ENCODE results near the gene MSRB1. TPM values are rescaled to one million over a fixed set of nuclear protein-coding genes. Genes with fewer than 3 reads are reported as not detected.

MSRB1 gene
- total and polyA plus RNA-seq, 12 donors: 24.6 to 82.2 (median 35.6) TPM

DNA sequence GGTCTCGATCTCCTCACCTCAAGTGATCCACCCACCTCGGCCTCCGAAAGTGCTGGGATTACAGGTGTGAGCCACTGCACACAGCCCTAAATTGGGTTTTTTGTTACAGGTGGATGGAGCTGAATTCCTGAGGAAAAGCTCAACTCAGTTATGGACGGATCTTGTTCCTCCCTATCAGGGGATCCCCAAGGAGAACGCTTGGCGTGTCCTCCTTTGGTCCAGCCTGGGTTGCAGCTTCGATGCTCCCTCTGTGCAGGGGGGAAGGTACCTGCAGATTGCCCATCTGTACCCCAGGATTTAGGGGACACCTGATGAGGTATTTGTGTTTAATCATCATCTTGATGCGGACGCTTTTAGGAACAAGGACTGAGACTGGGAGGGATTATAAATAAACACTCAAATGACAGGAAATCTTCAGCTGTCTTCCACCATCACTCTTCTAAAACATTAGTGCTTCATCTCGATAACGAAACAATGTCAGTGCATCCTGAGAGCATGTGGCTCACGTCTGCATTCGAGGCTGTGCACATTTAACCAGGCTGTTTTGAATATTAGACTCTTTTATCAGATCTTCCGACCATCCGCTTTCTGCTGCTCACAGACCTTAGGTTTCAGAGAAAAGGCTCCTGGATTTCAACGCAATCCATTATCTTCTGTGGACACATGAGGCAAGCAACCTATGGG lies 52.8 kb downstream of the MSRB1 start:
- no peak for ATAC-seq
- DNase-seq: no peak
- no peaks in the 10 kb centered on the region for H3K4me1 ChIP-seq
- intact Hi-C loops (cut with DNase I): no loop called here
- H3K9me3 ChIP-seq: no peaks in the 10 kb centered on the region
- peaks cover 0 to 63% (median 18%) of the 10 kb centered on the region in 7 donors for H3K27me3 ChIP-seq
- no peaks in the 10 kb centered on the region for H3K36me3 ChIP-seq
- H3K27ac ChIP-seq: no peak overlapping the region
- TF ChIP-seq, protein P1, sequence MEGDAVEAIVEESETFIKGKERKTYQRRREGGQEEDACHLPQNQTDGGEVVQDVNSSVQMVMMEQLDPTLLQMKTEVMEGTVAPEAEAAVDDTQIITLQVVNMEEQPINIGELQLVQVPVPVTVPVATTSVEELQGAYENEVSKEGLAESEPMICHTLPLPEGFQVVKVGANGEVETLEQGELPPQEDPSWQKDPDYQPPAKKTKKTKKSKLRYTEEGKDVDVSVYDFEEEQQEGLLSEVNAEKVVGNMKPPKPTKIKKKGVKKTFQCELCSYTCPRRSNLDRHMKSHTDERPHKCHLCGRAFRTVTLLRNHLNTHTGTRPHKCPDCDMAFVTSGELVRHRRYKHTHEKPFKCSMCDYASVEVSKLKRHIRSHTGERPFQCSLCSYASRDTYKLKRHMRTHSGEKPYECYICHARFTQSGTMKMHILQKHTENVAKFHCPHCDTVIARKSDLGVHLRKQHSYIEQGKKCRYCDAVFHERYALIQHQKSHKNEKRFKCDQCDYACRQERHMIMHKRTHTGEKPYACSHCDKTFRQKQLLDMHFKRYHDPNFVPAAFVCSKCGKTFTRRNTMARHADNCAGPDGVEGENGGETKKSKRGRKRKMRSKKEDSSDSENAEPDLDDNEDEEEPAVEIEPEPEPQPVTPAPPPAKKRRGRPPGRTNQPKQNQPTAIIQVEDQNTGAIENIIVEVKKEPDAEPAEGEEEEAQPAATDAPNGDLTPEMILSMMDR (IDR thresholded peaks at IDR 0.05): no peak
- no peak overlapping the region for H3K4me3 ChIP-seq
- 59 to 65% methylated on average over 16 of the region's 16 CpGs for WGBS, 2 donors

Other genes starting within 250 kb of the MSRB1 start
- 10 to 100 TPM; 61.3 to 96.0 (median 71.7) TPM for gene MAPK8IP3, start 237.0 kb downstream of the MSRB1 start, total RNA-seq
- gene MAPK8IP3, start 237.0 kb downstream of the MSRB1 start, polyA plus RNA-seq: 100 to 1,000 TPM in 1 of 2 donors, 10 to 100 TPM in 1; 31.2 to 126 TPM
- 10 to 100 TPM; 21.8 to 41.1 (median 30.3) TPM for gene NME3, start 171.7 kb downstream of the MSRB1 start, total RNA-seq
- 100 to 1,000 TPM in 1 of 2 donors, 10 to 100 TPM in 1; 47.7 to 176 TPM for gene NME3, start 171.7 kb downstream of the MSRB1 start, polyA plus RNA-seq
- gene EME2, start 170.4 kb downstream of the MSRB1 start, total RNA-seq: 10 to 100 TPM in 1 of 10 donors, 1 to 10 TPM in 9; 4.9 to 13.8 (median 7.3) TPM
- 10 to 100 TPM in 1 of 2 donors, 1 to 10 TPM in 1; 3.0 to 17.9 TPM for gene EME2, start 170.4 kb downstream of the MSRB1 start, polyA plus RNA-seq
- 10 to 100 TPM; 57.8 to 94.9 (median 76.2) TPM for gene MRPS34, start 170.1 kb downstream of the MSRB1 start, total RNA-seq
- 100 to 1,000 TPM in 1 of 2 donors, 10 to 100 TPM in 1; 84.7 to 141 TPM for gene MRPS34, start 170.1 kb downstream of the MSRB1 start, polyA plus RNA-seq
- gene SPSB3, start 160.6 kb downstream of the MSRB1 start, total RNA-seq: 10 to 100 TPM; 25.1 to 52.4 (median 27.1) TPM
- 10 to 100 TPM; 52.0 to 97.7 TPM for gene SPSB3, start 160.6 kb downstream of the MSRB1 start, polyA plus RNA-seq
- 10 to 100 TPM; 24.1 to 35.3 (median 28.7) TPM for gene NUBP2, start 160.2 kb downstream of the MSRB1 start, total RNA-seq
- gene NUBP2, start 160.2 kb downstream of the MSRB1 start, polyA plus RNA-seq: 10 to 100 TPM; 40.5 to 74.1 TPM
- under 1 TPM in 4 of 10 donors, not detected in 6; 0.11 to 0.37 (median 0.13) TPM for gene IGFALS, start 149.5 kb downstream of the MSRB1 start, total RNA-seq
- under 1 TPM; 0.04 to 0.59 TPM for gene IGFALS, start 149.5 kb downstream of the MSRB1 start, polyA plus RNA-seq
- gene HAGH, start 116.4 kb downstream of the MSRB1 start, total RNA-seq: 100 to 1,000 TPM; 115 to 179 (median 161) TPM
- gene HAGH, start 116.4 kb downstream of the MSRB1 start, polyA plus RNA-seq: 100 to 1,000 TPM; 146 to 172 TPM
- gene FAHD1, start 116.0 kb downstream of the MSRB1 start, total RNA-seq: 10 to 100 TPM; 16.2 to 47.6 (median 28.6) TPM
- 10 to 100 TPM; 31.8 to 32.3 TPM for gene FAHD1, start 116.0 kb downstream of the MSRB1 start, polyA plus RNA-seq
- gene MEIOB, start 71.0 kb downstream of the MSRB1 start, total RNA-seq: not detected
- not detected for gene MEIOB, start 71.0 kb downstream of the MSRB1 start, polyA plus RNA-seq
- not detected for gene HS3ST6, start 24.8 kb downstream of the MSRB1 start, total RNA-seq
- under 1 TPM in 1 of 2 donors, not detected in 1; 0.03 TPM for gene HS3ST6, start 24.8 kb downstream of the MSRB1 start, polyA plus RNA-seq
- 100 to 1,000 TPM; 173 to 282 (median 254) TPM for gene RPL3L, start 11.5 kb upstream of the MSRB1 start, total RNA-seq
- 100 to 1,000 TPM; 124 to 164 TPM for gene RPL3L, start 11.5 kb upstream of the MSRB1 start, polyA plus RNA-seq
- gene NDUFB10, start 16.3 kb upstream of the MSRB1 start, total RNA-seq: 100 to 1,000 TPM; 375 to 755 (median 559) TPM
- 1,000 to 10,000 TPM in 1 of 2 donors, 100 to 1,000 TPM in 1; 824 to 1,046 TPM for gene NDUFB10, start 16.3 kb upstream of the MSRB1 start, polyA plus RNA-seq
- gene RPS2, start 21.6 kb upstream of the MSRB1 start, total RNA-seq: 1,000 to 10,000 TPM in 3 of 10 donors, 100 to 1,000 TPM in 7; 691 to 1,555 (median 813) TPM
- gene RPS2, start 21.6 kb upstream of the MSRB1 start, polyA plus RNA-seq: 1,000 to 10,000 TPM; 1,955 to 3,593 TPM
- not detected for gene RNF151, start 23.7 kb upstream of the MSRB1 start, total RNA-seq
- not detected for gene RNF151, start 23.7 kb upstream of the MSRB1 start, polyA plus RNA-seq
- 10 to 100 TPM; 18.5 to 26.7 (median 21.9) TPM for gene TBL3, start 28.9 kb upstream of the MSRB1 start, total RNA-seq
- 10 to 100 TPM; 57.4 to 71.1 TPM for gene TBL3, start 28.9 kb upstream of the MSRB1 start, polyA plus RNA-seq
- gene NOXO1, start 38.3 kb upstream of the MSRB1 start, total RNA-seq: not detected
- under 1 TPM; 0.09 to 0.29 TPM for gene NOXO1, start 38.3 kb upstream of the MSRB1 start, polyA plus RNA-seq
- gene GFER, start 41.0 kb upstream of the MSRB1 start, total RNA-seq: 10 to 100 TPM; 14.7 to 30.2 (median 24.5) TPM
- 10 to 100 TPM; 37.5 to 65.6 TPM for gene GFER, start 41.0 kb upstream of the MSRB1 start, polyA plus RNA-seq
- gene SYNGR3, start 46.8 kb upstream of the MSRB1 start, total RNA-seq: under 1 TPM in 8 of 10 donors, not detected in 2; 0.15 to 0.62 (median 0.28) TPM
- 1 to 10 TPM in 1 of 2 donors, under 1 TPM in 1; 0.51 to 2.5 TPM for gene SYNGR3, start 46.8 kb upstream of the MSRB1 start, polyA plus RNA-seq
- gene ZNF598, start 66.6 kb upstream of the MSRB1 start, total RNA-seq: 10 to 100 TPM in 9 of 10 donors, 1 to 10 TPM in 1; 9.5 to 24.7 (median 14.2) TPM
- 10 to 100 TPM; 12.6 to 25.3 TPM for gene ZNF598, start 66.6 kb upstream of the MSRB1 start, polyA plus RNA-seq
- under 1 TPM in 1 of 10 donors, not detected in 9; 0.39 TPM for gene NPW, start 76.6 kb upstream of the MSRB1 start, total RNA-seq
- gene NPW, start 76.6 kb upstream of the MSRB1 start, polyA plus RNA-seq: under 1 TPM in 1 of 2 donors, not detected in 1; 0.54 TPM
- 100 to 1,000 TPM in 9 of 10 donors, 10 to 100 TPM in 1; 94.3 to 429 (median 146) TPM for gene NHERF2, start 83.7 kb upstream of the MSRB1 start, total RNA-seq
- gene NHERF2, start 83.7 kb upstream of the MSRB1 start, polyA plus RNA-seq: 100 to 1,000 TPM; 314 to 640 TPM
- gene NTHL1, start 104.6 kb upstream of the MSRB1 start, total RNA-seq: 10 to 100 TPM in 8 of 10 donors, 1 to 10 TPM in 2; 9.8 to 24.9 (median 12.3) TPM
- 10 to 100 TPM; 16.1 to 51.9 TPM for gene NTHL1, start 104.6 kb upstream of the MSRB1 start, polyA plus RNA-seq
- 10 to 100 TPM; 54.7 to 87.0 (median 71.5) TPM for gene TSC2, start 104.8 kb upstream of the MSRB1 start, total RNA-seq
- gene TSC2, start 104.8 kb upstream of the MSRB1 start, polyA plus RNA-seq: 10 to 100 TPM; 28.8 to 83.3 TPM
- gene PKD1, start 192.7 kb upstream of the MSRB1 start, total RNA-seq: 100 to 1,000 TPM in 6 of 10 donors, 10 to 100 TPM in 4; 79.3 to 122 (median 104) TPM
- 100 to 1,000 TPM in 1 of 2 donors, 10 to 100 TPM in 1; 76.7 to 114 TPM for gene PKD1, start 192.7 kb upstream of the MSRB1 start, polyA plus RNA-seq
- 1 to 10 TPM in 8 of 10 donors, under 1 TPM in 2; 0.74 to 4.3 (median 1.6) TPM for gene RAB26, start 205.4 kb upstream of the MSRB1 start, total RNA-seq
- gene RAB26, start 205.4 kb upstream of the MSRB1 start, polyA plus RNA-seq: 1 to 10 TPM in 1 of 2 donors, under 1 TPM in 1; 0.26 to 6.4 TPM
- 10 to 100 TPM; 16.9 to 44.9 (median 23.8) TPM for gene TRAF7, start 212.6 kb upstream of the MSRB1 start, total RNA-seq
- 10 to 100 TPM; 14.6 to 28.2 TPM for gene TRAF7, start 212.6 kb upstream of the MSRB1 start, polyA plus RNA-seq